Testis (tissue), 3 donors: ENCODE results near the gene SIL1. TPM values are rescaled to one million over a fixed set of nuclear protein-coding genes. Genes with fewer than 3 reads are reported as not detected.
A peak's percentile ranks its signal among the peaks of the same experiment; 100 is the strongest.

Source experiments
- DNase-seq: peaks from one replicate; pipeline ENCODE4 v3.0.0-alpha.2; 2019
- H3K27ac ChIP-seq, 2 donors: fragments of 200-600 bp; sonication (generic); one replicate each; pipeline ENCODE4 v1.5.1; 2019
- H3K27me3 ChIP-seq: fragments of 200-600 bp; sonication (generic); one replicate; pipeline ENCODE4 v1.5.1; 2019
- H3K36me3 ChIP-seq: fragments of 200-600 bp; sonication (generic); one replicate; pipeline ENCODE4 v1.5.1; 2017; ENCODE audit warnings: low read depth; ENCODE audit errors: missing control alignments
- H3K4me1 ChIP-seq: fragments of 200-600 bp; sonication (generic); one replicate; pipeline ENCODE4 v1.5.1; 2019
- H3K4me3 ChIP-seq, 2 donors: fragments of 200-600 bp; sonication (generic); one replicate each; pipeline ENCODE4 v1.5.1; 2017 to 2019
- H3K9me3 ChIP-seq: fragments of 200-600 bp; sonication (generic); one replicate; pipeline ENCODE4 v1.5.1; 2017
- POLR2A ChIP-seq: fragments of 450-650 bp; IDR thresholded peaks from one replicate; pipeline ENCODE4 v1.6.1; 2017; ENCODE audit warnings: antibody characterized with exemption, mild to moderate bottlenecking, moderate library complexity
- WGBS, 2 donors: methylation state at CpG; one replicate each; pipeline ENCODE4 v1.1.5; 2018; 5-methylcytosine and 5-hydroxymethylcytosine counted together
- intact Hi-C: fragments of 100-400 bp; cut with DNase I; formaldehyde crosslinking; loops from one replicate; pipeline ENCODE4 v1.15.1; 2023; ENCODE audit warnings: low total_unique reads
- polyA plus RNA-seq: library from polyadenylated mRNA; stranded (reverse); fragments of 350-450 nt; fragmentation: Illumina TruSeq; extraction: RNeasy Lipid Tissue Mini Kit (QIAGEN cat#74804); gene quantifications from one replicate; pipeline ENCODE4 v1.2.3, GENCODE V29; 2014; ENCODE audit warnings: low read depth, low replicate concordance; ENCODE audit not compliant: insufficient read depth
- total RNA-seq, 2 donors: library from RNA; depleted of rRNA; stranded (reverse); fragments of >200 nt; gene quantifications; one replicate each; pipeline ENCODE4 v1.2.3, GENCODE V29; 2016
- TF ChIP-seq, protein P1 (sequence below), 3 experiments: fragments of 450-650 bp in 2 of 3; fragments of 200-600 bp in 1 of 3; sonication (generic) in 1 of 3; IDR thresholded peaks; one replicate each; pipeline ENCODE4 v1.5.1; 2016 to 2019; ENCODE audit warnings: antibody characterized with exemption in 3 of 3, mild to moderate bottlenecking in 2 of 3, moderate library complexity in 1 of 3

SIL1 gene
- total and polyA plus RNA-seq, 3 donors from 2014 or later = 86.5 to 116 (median 98.2) TPM

DNA sequence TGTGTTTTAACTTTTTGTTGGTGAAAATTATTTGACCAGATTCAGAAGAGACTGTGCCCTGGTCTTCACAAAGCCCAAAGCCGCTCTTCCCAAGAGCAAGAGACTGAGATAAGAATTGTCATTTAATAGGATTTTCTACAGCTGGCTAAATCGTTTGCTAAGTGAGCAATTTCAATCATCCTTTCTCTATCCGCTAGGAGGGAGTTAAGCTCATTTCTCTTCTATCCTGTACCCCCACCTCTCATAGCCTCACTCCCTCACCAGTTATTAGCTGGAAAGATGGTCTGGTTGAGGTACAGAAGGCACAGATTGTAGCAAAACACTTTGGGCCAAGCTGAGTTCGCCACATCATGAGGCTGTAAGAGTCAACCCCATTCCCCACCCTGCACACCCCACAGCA lies 43.0 kb upstream of the SIL1 start:
- intact Hi-C loops = no loop called here
- 79 to 83% methylated on average over 4 of the region's 4 CpGs for WGBS, 2 donors
- no peak overlapping the region for H3K4me3 ChIP-seq
- H3K27me3 ChIP-seq = no peaks in the 10 kb centered on the region
- H3K27ac ChIP-seq = no peak overlapping the region
- H3K4me1 ChIP-seq = no peaks in the 10 kb centered on the region
- no peaks in the 10 kb centered on the region for H3K36me3 ChIP-seq
- TF ChIP-seq, protein P1, sequence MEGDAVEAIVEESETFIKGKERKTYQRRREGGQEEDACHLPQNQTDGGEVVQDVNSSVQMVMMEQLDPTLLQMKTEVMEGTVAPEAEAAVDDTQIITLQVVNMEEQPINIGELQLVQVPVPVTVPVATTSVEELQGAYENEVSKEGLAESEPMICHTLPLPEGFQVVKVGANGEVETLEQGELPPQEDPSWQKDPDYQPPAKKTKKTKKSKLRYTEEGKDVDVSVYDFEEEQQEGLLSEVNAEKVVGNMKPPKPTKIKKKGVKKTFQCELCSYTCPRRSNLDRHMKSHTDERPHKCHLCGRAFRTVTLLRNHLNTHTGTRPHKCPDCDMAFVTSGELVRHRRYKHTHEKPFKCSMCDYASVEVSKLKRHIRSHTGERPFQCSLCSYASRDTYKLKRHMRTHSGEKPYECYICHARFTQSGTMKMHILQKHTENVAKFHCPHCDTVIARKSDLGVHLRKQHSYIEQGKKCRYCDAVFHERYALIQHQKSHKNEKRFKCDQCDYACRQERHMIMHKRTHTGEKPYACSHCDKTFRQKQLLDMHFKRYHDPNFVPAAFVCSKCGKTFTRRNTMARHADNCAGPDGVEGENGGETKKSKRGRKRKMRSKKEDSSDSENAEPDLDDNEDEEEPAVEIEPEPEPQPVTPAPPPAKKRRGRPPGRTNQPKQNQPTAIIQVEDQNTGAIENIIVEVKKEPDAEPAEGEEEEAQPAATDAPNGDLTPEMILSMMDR (IDR thresholded peaks at IDR 0.05) = no peak
- no peak for TF ChIP-seq POLR2A
- DNase-seq = no peak
- no peaks in the 10 kb centered on the region for H3K9me3 ChIP-seq

DNA sequence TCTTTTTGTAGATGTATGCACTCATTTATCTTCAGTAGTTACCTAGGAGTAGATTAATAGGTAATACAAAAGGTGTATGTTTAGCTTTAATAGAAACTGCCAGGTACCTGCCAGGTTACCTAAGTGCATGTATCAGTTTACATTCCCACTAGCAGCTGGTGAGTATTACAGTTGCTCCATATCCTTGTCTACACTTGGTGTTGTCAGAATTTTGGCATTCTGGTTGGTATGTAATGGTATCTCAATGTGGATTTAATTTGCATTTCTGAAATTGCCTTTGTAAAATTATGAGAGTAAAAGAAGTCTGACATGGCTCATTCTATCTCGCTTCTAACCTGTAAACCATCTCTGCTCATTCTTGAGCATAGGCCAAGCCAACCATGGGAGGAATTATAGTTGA lies 38.3 kb upstream of the SIL1 start:
- no peak for DNase-seq
- TF ChIP-seq, protein P1 (IDR thresholded peaks at IDR 0.05) = no peak
- TF ChIP-seq POLR2A = no peak
- Histone ChIP-seq H3K4me1 (peaks cover 2% of the 10 kb centered on the region), H3K4me3 (no peak overlapping the region), H3K27me3 (no peaks in the 10 kb centered on the region), H3K27ac (no peak overlapping the region), H3K36me3 (no peaks in the 10 kb centered on the region), H3K9me3 (no peaks in the 10 kb centered on the region)
- intact Hi-C loops = no loop called here
- 95 to 100% methylated on average over 1 of the region's 1 CpG for WGBS, 2 donors

DNA sequence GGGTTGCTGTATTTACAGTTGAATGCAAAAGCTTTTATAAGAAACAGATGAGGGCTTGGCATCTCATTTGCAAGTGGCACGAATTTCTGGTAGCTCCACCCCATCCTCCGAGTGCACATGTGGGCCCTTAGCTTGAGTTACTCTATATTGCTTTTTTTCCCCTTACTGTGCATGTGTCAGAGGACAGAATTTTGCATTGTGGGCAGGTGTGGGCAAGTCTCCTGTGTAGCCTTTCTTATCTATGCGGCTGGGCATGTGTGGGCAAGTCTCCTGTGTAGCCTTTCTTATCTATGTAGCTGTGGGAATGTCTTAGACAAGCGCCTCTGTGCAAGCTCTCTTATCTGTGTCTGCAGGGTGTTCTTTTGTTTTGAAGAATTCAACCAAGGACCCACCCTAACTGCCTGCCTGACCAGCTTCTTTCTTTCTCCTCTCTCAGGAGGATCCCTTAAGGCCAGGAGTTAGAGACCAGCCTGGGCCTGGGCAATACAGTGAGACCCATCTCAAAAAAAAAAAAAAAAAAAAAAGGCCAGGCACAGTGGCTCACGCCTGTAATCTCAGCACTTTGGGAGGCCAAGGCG lies 34.1 kb upstream of the SIL1 start:
- peak; percentile 83 for DNase-seq
- H3K4me3 ChIP-seq = no peak overlapping the region
- H3K27me3 ChIP-seq = no peaks in the 10 kb centered on the region
- 57 to 67% methylated on average over 6 of the region's 6 CpGs for WGBS, 2 donors
- H3K4me1 ChIP-seq = peaks cover 2% of the 10 kb centered on the region
- no peak for TF ChIP-seq POLR2A
- TF ChIP-seq, protein P1 (IDR thresholded peaks at IDR 0.05) = no peak
- H3K36me3 ChIP-seq = no peaks in the 10 kb centered on the region
- no peak overlapping the region for H3K27ac ChIP-seq
- intact Hi-C loops = no loop called here
- no peaks in the 10 kb centered on the region for H3K9me3 ChIP-seq

DNA sequence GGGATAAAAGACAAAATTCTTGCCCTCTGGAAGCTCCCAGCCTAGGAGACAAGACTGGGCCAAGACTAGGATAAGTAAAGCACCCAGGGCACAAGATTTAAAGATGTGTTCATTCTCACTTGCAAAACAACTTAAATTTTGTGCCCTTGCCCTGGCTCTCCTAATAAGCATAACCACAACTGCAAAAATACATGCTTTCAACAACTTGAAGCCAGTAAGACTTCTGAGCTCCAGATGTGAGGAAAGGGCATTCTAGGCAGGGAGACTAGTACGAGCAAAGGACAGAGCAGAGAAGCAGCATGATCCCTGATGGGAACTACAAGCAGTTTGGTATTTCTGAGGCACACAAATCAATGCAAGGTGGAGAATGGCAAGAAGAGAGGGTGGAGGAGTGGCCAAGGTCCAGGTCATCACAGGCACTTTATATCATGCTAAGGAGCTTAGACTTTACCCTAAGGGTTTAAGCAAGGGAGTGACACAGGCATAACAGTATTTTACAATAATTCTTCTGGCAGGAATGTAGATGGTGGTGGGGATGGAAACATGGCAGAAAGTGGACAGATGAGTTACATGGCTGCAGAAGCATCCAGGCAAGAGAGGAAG lies 30.1 kb upstream of the SIL1 start:
- no peak for TF ChIP-seq POLR2A
- TF ChIP-seq, protein P1 (IDR thresholded peaks at IDR 0.05) = no peak
- Histone ChIP-seq H3K36me3 (no peaks in the 10 kb centered on the region), H3K4me1 (peaks cover 2% of the 10 kb centered on the region), H3K9me3 (no peaks in the 10 kb centered on the region), H3K4me3 (no peak overlapping the region), H3K27me3 (no peaks in the 10 kb centered on the region), H3K27ac (no peak overlapping the region)
- DNase-seq = no peak
- WGBS, 2 donors = 82 to 83% methylated on average over 1 of the region's 1 CpG
- intact Hi-C loops = no loop called here

DNA sequence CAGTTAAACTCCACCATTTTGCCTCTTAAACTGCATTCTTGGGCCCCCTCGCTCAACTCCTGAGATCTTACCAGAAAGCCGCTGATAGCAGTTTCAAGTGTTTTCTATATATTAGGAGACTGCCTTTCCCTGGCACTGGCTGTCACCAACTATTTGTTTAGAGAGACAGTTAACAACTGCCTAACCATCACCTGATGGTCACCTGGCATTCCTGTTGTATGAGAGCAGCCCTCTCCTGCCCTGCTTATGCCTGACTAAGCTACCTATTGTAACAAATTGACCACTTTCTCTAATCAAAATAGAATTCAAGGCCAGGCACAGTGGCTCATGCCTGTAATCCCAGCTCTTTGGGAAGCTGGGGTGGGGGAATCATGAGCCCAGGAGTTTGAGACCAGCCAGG lies 28.0 kb upstream of the SIL1 start:
- WGBS, 2 donors = 88 to 100% methylated on average over 2 of the region's 2 CpGs
- H3K36me3 ChIP-seq = no peaks in the 10 kb centered on the region
- no peaks in the 10 kb centered on the region for H3K4me1 ChIP-seq
- H3K27me3 ChIP-seq = no peaks in the 10 kb centered on the region
- TF ChIP-seq, protein P1 (IDR thresholded peaks at IDR 0.05) = no peak
- no peak overlapping the region for H3K27ac ChIP-seq
- H3K9me3 ChIP-seq = no peaks in the 10 kb centered on the region
- DNase-seq = no peak
- no peak overlapping the region for H3K4me3 ChIP-seq
- intact Hi-C loops = no loop called here
